Lower lobe of right lung (tissue), 2 donors: ENCODE results near the gene NCKIPSD. TPM values are rescaled to one million over a fixed set of nuclear protein-coding genes. Genes with fewer than 3 reads are reported as not detected.

Experiments used
- ATAC-seq, 2 donors: fragments of 200-7000 bp; cut with Tn5 transposase; one replicate each; pipeline ENCODE4 v1.9.1; 2020 to 2022; ENCODE audit warnings: mild to moderate bottlenecking in 2 of 2, moderate library complexity in 2 of 2
- DNase-seq: peaks from one replicate; pipeline ENCODE4 v3.0.0-alpha.2; 2020
- H3K27ac ChIP-seq: fragments of 200-600 bp; one replicate; pipeline ENCODE4 v1.8.0; 2022
- H3K27me3 ChIP-seq: fragments of 200-600 bp; one replicate; pipeline ENCODE4 v1.8.0; 2022; ENCODE audit warnings: low read depth
- H3K36me3 ChIP-seq: fragments of 200-600 bp; one replicate; pipeline ENCODE4 v1.8.0; 2022; ENCODE audit warnings: mild to moderate bottlenecking
- H3K4me1 ChIP-seq: fragments of 200-600 bp; one replicate; pipeline ENCODE4 v1.8.0; 2022
- H3K4me3 ChIP-seq: fragments of 200-600 bp; one replicate; pipeline ENCODE4 v1.8.0; 2022; ENCODE audit warnings: mild to moderate bottlenecking
- H3K9me3 ChIP-seq: fragments of 200-600 bp; one replicate; pipeline ENCODE4 v1.8.0; 2022
- CTCF ChIP-seq: fragments of 200-600 bp; IDR thresholded peaks from one replicate; pipeline ENCODE4 v1.8.0; 2022; ENCODE audit warnings: antibody characterized with exemption, mild to moderate bottlenecking
- intact Hi-C: fragments of 100-400 bp; cut with DNase I; formaldehyde crosslinking; loops from one replicate; pipeline ENCODE4 v1.11.0; 2022
- total RNA-seq: library from RNA; stranded (reverse); fragmentation: NEBNext Ultra II Directional; extraction: Animal tissue kit (Norgen Biotek cat#: 25700); gene quantifications from one replicate; pipeline ENCODE4 v1.2.1, GENCODE V29; 2021
- donor health status: DM: no; HTN: yes; CAD: no; lungs with severe emphysema.

NCKIPSD gene
- total RNA-seq, 1 donor from 2014 or later: 20.7 TPM

GRCh38 chr3:48684054-48684349 is 1.7 kb downstream of the NCKIPSD start:
- no peaks in the 10 kb centered on the region for H3K9me3 ChIP-seq
- intact Hi-C loops: no loop called here
- peak overlapping the region; percentile 58 for H3K27ac ChIP-seq
- TF ChIP-seq CTCF: no peak
- DNase-seq: no peak
- H3K27me3 ChIP-seq: no peaks in the 10 kb centered on the region
- ATAC-seq: no peak
- H3K4me3 ChIP-seq: peak overlapping the region; percentile 92
- peaks cover 54% of the 10 kb centered on the region for H3K36me3 ChIP-seq
- peaks cover 28% of the 10 kb centered on the region for H3K4me1 ChIP-seq

GRCh38 chr3:48682786-48683185 is 2.9 kb downstream of the NCKIPSD start:
- TF ChIP-seq CTCF: no peak
- intact Hi-C loops: no loop called here
- H3K36me3 ChIP-seq: peaks cover 49% of the 10 kb centered on the region
- no peaks in the 10 kb centered on the region for H3K9me3 ChIP-seq
- H3K4me1 ChIP-seq: peaks cover 28% of the 10 kb centered on the region
- H3K27ac ChIP-seq: no peak overlapping the region
- no peak overlapping the region for H3K4me3 ChIP-seq
- ATAC-seq (no peak), DNase-seq (no peak)
- H3K27me3 ChIP-seq: no peaks in the 10 kb centered on the region

- Histone ChIP-seq H3K27me3 (no peaks in the 10 kb centered on the region), H3K9me3 (no peaks in the 10 kb centered on the region), H3K4me3 (no peak overlapping the region), H3K27ac (no peak overlapping the region), H3K4me1 (peaks cover 28% of the 10 kb centered on the region), H3K36me3 (peaks cover 42% of the 10 kb centered on the region)
- no peak for TF ChIP-seq CTCF
- intact Hi-C loops: no loop called here
- no peak for ATAC-seq
- no peak for DNase-seq
Observed at GRCh38 chr3:48681974-48682610, 3.6 kb downstream of the NCKIPSD start.

- Histone ChIP-seq H3K27ac (no peak overlapping the region), H3K9me3 (no peaks in the 10 kb centered on the region), H3K36me3 (peaks cover 42% of the 10 kb centered on the region), H3K4me1 (peaks cover 25% of the 10 kb centered on the region), H3K27me3 (no peaks in the 10 kb centered on the region), H3K4me3 (no peak overlapping the region)
- ATAC-seq (no peak), DNase-seq (no peak)
- TF ChIP-seq CTCF: no peak
- intact Hi-C loops: no loop called here
Observed at GRCh38 chr3:48681541-48681880, 4.2 kb downstream of the NCKIPSD start.

- DNase-seq (no peak), ATAC-seq (no peak)
- Histone ChIP-seq H3K4me1 (peaks cover 20% of the 10 kb centered on the region), H3K4me3 (no peak overlapping the region), H3K27ac (no peak overlapping the region), H3K36me3 (peaks cover 42% of the 10 kb centered on the region), H3K27me3 (no peaks in the 10 kb centered on the region), H3K9me3 (no peaks in the 10 kb centered on the region)
- intact Hi-C loops: no loop called here
- TF ChIP-seq CTCF: no peak
Observed at GRCh38 chr3:48680811-48681540, 4.7 kb downstream of the NCKIPSD start.
